Measurements from ENCODE around the gene LZTR1. TPM values are rescaled to one million over a fixed set of nuclear protein-coding genes. Genes with fewer than 3 reads are reported as not detected.

LZTR1 gene
- total RNA-seq, 1 experiment from 2014 or later: 37.2 TPM

DNA sequence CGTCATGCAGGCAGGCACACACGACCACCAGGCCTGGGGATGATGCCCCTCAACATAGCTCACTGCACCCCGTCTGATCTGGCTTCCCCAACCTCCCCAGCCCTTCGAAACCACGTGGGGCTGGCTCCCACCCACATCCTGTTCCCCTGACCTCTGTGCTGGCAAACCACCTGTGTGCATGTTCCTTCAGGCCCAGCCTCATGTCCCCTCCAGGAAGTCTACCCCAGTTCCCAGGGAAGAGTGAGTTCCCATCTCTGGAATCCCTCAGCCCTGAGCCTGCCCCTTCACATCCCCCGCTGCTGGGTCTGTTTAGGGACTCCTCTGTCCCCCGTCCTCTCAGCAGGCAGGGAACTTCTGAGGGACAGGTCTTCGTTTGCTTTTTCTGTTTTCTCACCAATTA is 43.2 kb downstream of the LZTR1 start:
- CTCF ChIA-PET: no interaction called here
- Mint-ChIP-seq H3K27me3 (ENCODE audit: insufficient read depth, unreplicated experiment) (no peaks in the 10 kb centered on the region), H3K4me1 (ENCODE audit: low read depth, unreplicated experiment) (no peaks in the 10 kb centered on the region), H3K27ac (ENCODE audit: unreplicated experiment) (no peak overlapping the region), H3K36me3 (ENCODE audit: insufficient read depth, unreplicated experiment) (peaks cover 6% of the 10 kb centered on the region), H3K4me3 (ENCODE audit: unreplicated experiment) (no peak overlapping the region), H3K9me3 (ENCODE audit: unreplicated experiment) (no peaks in the 10 kb centered on the region)
- Histone ChIP-seq H3K4me1 (peaks cover 23% of the 10 kb centered on the region), H3K27me3 (replicated peaks; ENCODE audit: control insufficient read depth, insufficient read depth, low read length) (no peaks in the 10 kb centered on the region), H3K9me3 (no peaks in the 10 kb centered on the region), H3K4me3 (ENCODE audit: low read depth, low read length) (no peak overlapping the region), H3K36me3 (ENCODE audit: control insufficient read depth, insufficient read depth, low read length) (no peaks in the 10 kb centered on the region)
- POLR2A ChIA-PET: no interaction called here
- DNase-seq: no peak
- TF ChIP-seq, protein P1, sequence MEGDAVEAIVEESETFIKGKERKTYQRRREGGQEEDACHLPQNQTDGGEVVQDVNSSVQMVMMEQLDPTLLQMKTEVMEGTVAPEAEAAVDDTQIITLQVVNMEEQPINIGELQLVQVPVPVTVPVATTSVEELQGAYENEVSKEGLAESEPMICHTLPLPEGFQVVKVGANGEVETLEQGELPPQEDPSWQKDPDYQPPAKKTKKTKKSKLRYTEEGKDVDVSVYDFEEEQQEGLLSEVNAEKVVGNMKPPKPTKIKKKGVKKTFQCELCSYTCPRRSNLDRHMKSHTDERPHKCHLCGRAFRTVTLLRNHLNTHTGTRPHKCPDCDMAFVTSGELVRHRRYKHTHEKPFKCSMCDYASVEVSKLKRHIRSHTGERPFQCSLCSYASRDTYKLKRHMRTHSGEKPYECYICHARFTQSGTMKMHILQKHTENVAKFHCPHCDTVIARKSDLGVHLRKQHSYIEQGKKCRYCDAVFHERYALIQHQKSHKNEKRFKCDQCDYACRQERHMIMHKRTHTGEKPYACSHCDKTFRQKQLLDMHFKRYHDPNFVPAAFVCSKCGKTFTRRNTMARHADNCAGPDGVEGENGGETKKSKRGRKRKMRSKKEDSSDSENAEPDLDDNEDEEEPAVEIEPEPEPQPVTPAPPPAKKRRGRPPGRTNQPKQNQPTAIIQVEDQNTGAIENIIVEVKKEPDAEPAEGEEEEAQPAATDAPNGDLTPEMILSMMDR (IDR thresholded peaks at IDR 0.05; ENCODE audit: insufficient read depth in 1 of 2, low read depth in 1 of 2, low read length in 1 of 2, severe bottlenecking in 1 of 2, unreplicated experiment in 1 of 2): no peak
- intact Hi-C loops (cut with micrococcal nuclease; ENCODE audit: unreplicated experiment): no loop called here
- no TSS peak for BruUV-seq (replicated peaks)

DNA sequence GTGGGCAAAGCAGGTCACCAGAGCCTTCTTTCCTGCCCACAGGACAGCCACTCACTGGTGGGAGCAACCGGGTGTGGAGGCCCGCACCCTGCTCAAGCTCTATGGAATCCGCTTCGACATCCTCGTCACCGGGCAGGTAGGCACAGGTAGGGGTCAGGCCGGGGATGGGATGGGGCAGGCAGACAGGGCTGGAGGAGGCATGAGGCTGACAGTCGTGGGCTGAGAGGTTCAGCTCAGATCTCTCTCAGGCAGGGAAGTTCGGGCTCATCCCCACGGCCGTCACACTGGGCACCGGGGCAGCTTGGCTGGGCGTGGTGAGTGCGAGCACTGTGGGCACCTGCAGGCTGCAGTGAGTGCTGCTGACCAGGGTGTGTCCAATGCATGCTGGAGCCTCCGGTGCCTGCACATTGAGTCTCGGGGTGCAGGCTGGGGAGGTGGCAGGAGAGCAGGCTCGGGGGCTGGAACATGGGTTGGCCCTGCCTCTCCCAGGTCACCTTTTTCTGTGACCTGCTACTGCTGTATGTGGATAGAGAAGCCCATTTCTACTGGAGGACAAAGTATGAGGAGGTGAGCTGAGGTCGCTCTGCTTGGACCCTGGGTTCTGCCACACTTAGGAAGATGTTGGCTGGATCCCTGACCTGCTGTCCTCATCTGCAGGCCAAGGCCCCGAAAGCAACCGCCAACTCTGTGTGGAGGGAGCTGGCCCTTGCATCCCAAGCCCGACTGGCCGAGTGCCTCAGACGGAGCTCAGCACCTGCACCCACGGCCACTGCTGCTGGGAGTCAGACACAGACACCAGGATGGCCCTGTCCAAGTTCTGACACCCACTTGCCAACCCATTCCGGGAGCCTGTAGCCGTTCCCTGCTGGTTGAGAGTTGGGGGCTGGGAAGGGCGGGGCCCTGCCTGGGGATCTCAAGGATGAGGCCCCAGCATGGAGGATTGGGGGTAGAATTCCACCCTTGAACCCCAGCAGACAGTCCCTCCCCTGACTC is 44.0 kb downstream of the LZTR1 start:
- Histone ChIP-seq H3K4me3 (ENCODE audit: low read depth, low read length) (no peak overlapping the region), H3K4me1 (peaks cover 23% of the 10 kb centered on the region), H3K27me3 (replicated peaks; ENCODE audit: control insufficient read depth, insufficient read depth, low read length) (no peaks in the 10 kb centered on the region), H3K36me3 (ENCODE audit: control insufficient read depth, insufficient read depth, low read length) (no peaks in the 10 kb centered on the region), H3K9me3 (no peaks in the 10 kb centered on the region)
- no peaks in the 10 kb centered on the region for H3K4me1 Mint-ChIP-seq (ENCODE audit: low read depth, unreplicated experiment)
- no peak overlapping the region for H3K27ac Mint-ChIP-seq (ENCODE audit: unreplicated experiment)
- no peak overlapping the region for H3K4me3 Mint-ChIP-seq (ENCODE audit: unreplicated experiment)
- BruUV-seq (replicated peaks): no TSS peak
- no peaks in the 10 kb centered on the region for H3K9me3 Mint-ChIP-seq (ENCODE audit: unreplicated experiment)
- intact Hi-C loops (cut with micrococcal nuclease; ENCODE audit: unreplicated experiment): no loop called here
- peaks cover 6% of the 10 kb centered on the region for H3K36me3 Mint-ChIP-seq (ENCODE audit: insufficient read depth, unreplicated experiment)
- TF ChIP-seq, protein P1 (IDR thresholded peaks at IDR 0.05; ENCODE audit: insufficient read depth in 1 of 2, low read depth in 1 of 2, low read length in 1 of 2, severe bottlenecking in 1 of 2, unreplicated experiment in 1 of 2): no peak
- no peak for DNase-seq
- CTCF ChIA-PET: no interaction called here
- POLR2A ChIA-PET: no interaction called here
- H3K27me3 Mint-ChIP-seq (ENCODE audit: insufficient read depth, unreplicated experiment): no peaks in the 10 kb centered on the region

DNA sequence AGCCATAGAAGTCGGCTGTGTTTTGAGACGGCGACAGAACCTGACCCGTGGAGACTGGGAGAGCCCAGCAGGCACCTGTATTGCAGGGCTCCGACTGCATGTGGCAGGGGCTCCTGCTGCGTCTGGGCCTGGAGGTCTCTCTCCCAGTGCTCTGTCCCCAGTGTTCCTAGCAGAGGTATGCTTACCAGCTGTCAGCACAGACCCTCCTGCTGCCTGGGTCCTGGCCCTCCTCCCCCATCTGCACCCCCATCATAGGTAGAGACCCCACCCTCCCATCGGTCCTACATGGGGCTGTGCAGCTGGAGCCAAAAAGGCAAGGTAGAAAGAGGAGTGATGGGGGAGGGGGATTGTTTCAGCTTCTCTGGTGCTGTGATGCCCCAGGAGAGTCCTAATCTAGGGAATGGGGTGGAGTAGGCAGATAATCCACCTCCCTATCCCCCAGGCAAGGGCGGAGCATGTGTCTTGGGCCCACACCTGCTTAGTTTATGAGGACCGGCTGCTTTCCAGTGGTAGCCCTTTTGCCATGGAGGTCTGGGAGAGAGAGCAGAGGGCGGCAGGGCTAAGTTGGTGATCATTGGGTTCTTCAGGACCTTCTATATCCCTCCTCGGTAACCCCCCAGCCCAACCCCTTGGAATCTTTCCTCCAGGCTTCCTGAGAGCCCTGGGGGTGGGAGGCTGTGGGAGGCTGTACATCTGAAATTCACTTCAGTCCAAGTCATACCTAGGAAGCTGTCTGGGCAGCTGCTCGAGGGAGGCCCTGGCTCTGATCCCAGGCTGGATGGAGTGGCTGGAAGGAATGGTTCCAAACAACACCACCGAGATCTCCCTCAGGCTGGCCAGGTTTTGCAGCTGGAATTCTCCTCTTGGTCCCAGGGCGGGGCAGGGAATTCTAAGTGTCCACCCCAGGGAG is 44.9 kb downstream of the LZTR1 start:
- intact Hi-C loops (cut with micrococcal nuclease; ENCODE audit: unreplicated experiment): no loop called here
- TF ChIP-seq, protein P1 (IDR thresholded peaks at IDR 0.05; ENCODE audit: insufficient read depth in 1 of 2, low read depth in 1 of 2, low read length in 1 of 2, severe bottlenecking in 1 of 2, unreplicated experiment in 1 of 2): no peak
- no peak overlapping the region for H3K4me3 Mint-ChIP-seq (ENCODE audit: unreplicated experiment)
- CTCF ChIA-PET: no interaction called here
- no peak overlapping the region for H3K4me3 ChIP-seq (ENCODE audit: low read depth, low read length)
- H3K4me1 Mint-ChIP-seq (ENCODE audit: low read depth, unreplicated experiment): no peaks in the 10 kb centered on the region
- no peak overlapping the region for H3K27ac Mint-ChIP-seq (ENCODE audit: unreplicated experiment)
- peak; percentile 50 to 72 for DNase-seq
- BruUV-seq (replicated peaks): no TSS peak
- POLR2A ChIA-PET: no interaction called here
- H3K9me3 Mint-ChIP-seq (ENCODE audit: unreplicated experiment): no peaks in the 10 kb centered on the region
- no peaks in the 10 kb centered on the region for H3K36me3 ChIP-seq (ENCODE audit: control insufficient read depth, insufficient read depth, low read length)
- H3K36me3 Mint-ChIP-seq (ENCODE audit: insufficient read depth, unreplicated experiment): peaks cover 6% of the 10 kb centered on the region
- H3K4me1 ChIP-seq: peaks cover 23% of the 10 kb centered on the region
- no peaks in the 10 kb centered on the region for H3K27me3 ChIP-seq (replicated peaks; ENCODE audit: control insufficient read depth, insufficient read depth, low read length)
- H3K9me3 ChIP-seq: no peaks in the 10 kb centered on the region
- no peaks in the 10 kb centered on the region for H3K27me3 Mint-ChIP-seq (ENCODE audit: insufficient read depth, unreplicated experiment)

Measured in Caco-2 (cell line).